ENCODE data around the gene PAPSS2. TPM values are rescaled to one million over a fixed set of nuclear protein-coding genes. Genes with fewer than 3 reads are reported as not detected.

The PAPSS2 gene
- total RNA-seq, 1 donor from 2014 or later = 210 TPM

GRCh38 chr10:87775766-87776165, 116.1 kb downstream of the PAPSS2 start:
- Histone ChIP-seq H3K27ac (no peak overlapping the region), H3K27me3 (no peaks in the 10 kb centered on the region), H3K4me1 (no peaks in the 10 kb centered on the region), H3K9me3 (no peaks in the 10 kb centered on the region), H3K36me3 (peaks cover 16% of the 10 kb centered on the region), H3K4me3 (no peak overlapping the region)
- DNase-seq = no peak
- ATAC-seq = no peak
- intact Hi-C loops (cut with DNase I) = no loop called here
- TF ChIP-seq, protein P1, sequence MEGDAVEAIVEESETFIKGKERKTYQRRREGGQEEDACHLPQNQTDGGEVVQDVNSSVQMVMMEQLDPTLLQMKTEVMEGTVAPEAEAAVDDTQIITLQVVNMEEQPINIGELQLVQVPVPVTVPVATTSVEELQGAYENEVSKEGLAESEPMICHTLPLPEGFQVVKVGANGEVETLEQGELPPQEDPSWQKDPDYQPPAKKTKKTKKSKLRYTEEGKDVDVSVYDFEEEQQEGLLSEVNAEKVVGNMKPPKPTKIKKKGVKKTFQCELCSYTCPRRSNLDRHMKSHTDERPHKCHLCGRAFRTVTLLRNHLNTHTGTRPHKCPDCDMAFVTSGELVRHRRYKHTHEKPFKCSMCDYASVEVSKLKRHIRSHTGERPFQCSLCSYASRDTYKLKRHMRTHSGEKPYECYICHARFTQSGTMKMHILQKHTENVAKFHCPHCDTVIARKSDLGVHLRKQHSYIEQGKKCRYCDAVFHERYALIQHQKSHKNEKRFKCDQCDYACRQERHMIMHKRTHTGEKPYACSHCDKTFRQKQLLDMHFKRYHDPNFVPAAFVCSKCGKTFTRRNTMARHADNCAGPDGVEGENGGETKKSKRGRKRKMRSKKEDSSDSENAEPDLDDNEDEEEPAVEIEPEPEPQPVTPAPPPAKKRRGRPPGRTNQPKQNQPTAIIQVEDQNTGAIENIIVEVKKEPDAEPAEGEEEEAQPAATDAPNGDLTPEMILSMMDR (IDR thresholded peaks at IDR 0.05) = no peak

GRCh38 chr10:87776328-87776727, 116.7 kb downstream of the PAPSS2 start:
- Histone ChIP-seq H3K27me3 (no peaks in the 10 kb centered on the region), H3K4me3 (no peak overlapping the region), H3K4me1 (no peaks in the 10 kb centered on the region), H3K27ac (no peak overlapping the region), H3K36me3 (peaks cover 15% of the 10 kb centered on the region), H3K9me3 (no peaks in the 10 kb centered on the region)
- DNase-seq (no peak), ATAC-seq (no peak)
- intact Hi-C loops (cut with DNase I) = no loop called here
- TF ChIP-seq, protein P1 (IDR thresholded peaks at IDR 0.05) = no peak

- Histone ChIP-seq H3K27ac (no peak overlapping the region), H3K9me3 (no peaks in the 10 kb centered on the region), H3K27me3 (no peaks in the 10 kb centered on the region), H3K4me3 (no peak overlapping the region), H3K36me3 (peaks cover 9% of the 10 kb centered on the region), H3K4me1 (no peaks in the 10 kb centered on the region)
- TF ChIP-seq, protein P1 (IDR thresholded peaks at IDR 0.05) = no peak
- DNase-seq (no peak), ATAC-seq (no peak)
- intact Hi-C loops (cut with DNase I) = no loop called here
Observed at GRCh38 chr10:87781545-87781944, 121.9 kb downstream of the PAPSS2 start.

DNA sequence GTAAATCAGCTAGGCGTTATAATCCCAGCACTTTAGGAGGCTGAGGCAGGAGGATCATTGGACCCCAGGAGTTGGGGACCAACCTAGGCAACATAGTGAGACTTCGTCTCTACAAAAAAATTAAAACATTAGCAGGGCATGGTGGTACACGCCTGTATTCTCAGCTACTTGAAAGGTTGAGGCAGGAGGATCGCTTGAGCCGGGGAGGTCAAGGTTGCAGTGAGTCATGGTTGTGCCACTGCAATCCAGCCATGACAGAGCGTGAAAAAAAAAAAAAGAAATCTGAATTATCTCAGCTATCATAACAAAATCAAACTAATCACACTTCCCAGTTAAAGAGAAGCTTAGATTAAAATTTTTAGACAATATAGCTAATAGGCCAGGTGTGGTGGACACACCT, 123.0 kb downstream of the PAPSS2 start:
- ATAC-seq = no peak
- Histone ChIP-seq H3K27me3 (no peaks in the 10 kb centered on the region), H3K36me3 (peaks cover 16% of the 10 kb centered on the region), H3K27ac (no peak overlapping the region), H3K9me3 (no peaks in the 10 kb centered on the region), H3K4me3 (no peak overlapping the region), H3K4me1 (no peaks in the 10 kb centered on the region)
- DNase-seq = no peak
- TF ChIP-seq, protein P1 (IDR thresholded peaks at IDR 0.05) = no peak
- intact Hi-C loops (cut with DNase I) = no loop called here

DNA sequence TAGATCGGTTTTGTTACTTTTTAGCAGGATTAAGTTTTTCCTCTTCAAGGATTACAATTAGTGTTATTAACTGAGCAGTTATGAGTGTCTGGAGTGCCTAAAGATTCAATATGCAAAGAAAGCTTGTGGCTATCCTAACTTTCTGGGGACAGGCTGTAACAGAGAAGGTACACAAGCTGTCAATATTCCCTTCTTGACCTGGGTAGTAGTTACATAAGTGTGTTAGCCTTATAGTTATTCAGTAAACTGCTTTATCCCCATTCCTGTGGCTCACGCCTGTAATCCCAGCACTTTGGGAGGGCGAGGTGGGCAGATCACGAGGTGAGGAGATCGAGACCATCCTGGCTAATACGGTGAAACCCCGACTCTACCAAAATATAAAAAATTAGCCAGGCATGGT, 126.7 kb downstream of the PAPSS2 start:
- H3K4me1 ChIP-seq = no peaks in the 10 kb centered on the region
- no peaks in the 10 kb centered on the region for H3K27me3 ChIP-seq
- DNase-seq (no peak), ATAC-seq (no peak)
- TF ChIP-seq, protein P1 (IDR thresholded peaks at IDR 0.05) = no peak
- no peak overlapping the region for H3K4me3 ChIP-seq
- H3K9me3 ChIP-seq = no peaks in the 10 kb centered on the region
- intact Hi-C loops (cut with DNase I) = no loop called here
- H3K27ac ChIP-seq = no peak overlapping the region
- H3K36me3 ChIP-seq = peaks cover 35% of the 10 kb centered on the region

- no peak for ATAC-seq
Observed at GRCh38 chr10:87790185-87790584, 130.5 kb downstream of the PAPSS2 start.

More at GRCh38 chr10:87790185-87790584, 130.5 kb downstream of the PAPSS2 start:
- Histone ChIP-seq H3K9me3 (no peaks in the 10 kb centered on the region), H3K4me1 (no peaks in the 10 kb centered on the region), H3K36me3 (peaks cover 43% of the 10 kb centered on the region), H3K27me3 (no peaks in the 10 kb centered on the region), H3K27ac (no peak overlapping the region), H3K4me3 (no peak overlapping the region)
- TF ChIP-seq, protein P1 (IDR thresholded peaks at IDR 0.05) = no peak
- intact Hi-C loops (cut with DNase I) = no loop called here
- DNase-seq = no peak

Data from upper lobe of right lung (tissue), 1 donor.